ENCODE results near the gene PCDHB12. TPM values are rescaled to one million over a fixed set of nuclear protein-coding genes. Genes with fewer than 3 reads are reported as not detected.
"Not testable (repeated sequence)": the region's sequence is repeated elsewhere in the genome, so short reads cannot be mapped to it uniquely, and the experiment has no call there.

PCDHB12 gene
- total RNA-seq, result 3.5 TPM

- no peak for DNase-seq (ENCODE audit: low spot score)
Measured at GRCh38 chr5:141208478-141208877, at the start of gene PCDHB12. PCDHB12 (plus strand) TSS chr5:141208719; CDS start chr5:141208908, 189 bp downstream.

GRCh38 chr5:141172381-141173204 lies 35.9 kb upstream of the PCDHB12 start, which contains the start of gene PCDHB7:
PCDHB7 (plus strand) TSS chr5:141172644; CDS start chr5:141172836, 192 bp downstream.
- no peak for DNase-seq (ENCODE audit: low spot score)

GRCh38 chr5:141174291-141175104 lies 34.0 kb upstream of the PCDHB12 start:
- not testable (repeated sequence) for DNase-seq (ENCODE audit: low spot score)

GRCh38 chr5:141175933-141176332 lies 32.6 kb upstream of the PCDHB12 start:
- DNase-seq (ENCODE audit: low spot score), result no peak

GRCh38 chr5:141177577-141178191 lies 30.8 kb upstream of the PCDHB12 start, which contains the start of gene PCDHB8:
PCDHB8 (plus strand) TSS chr5:141177790; CDS start chr5:141178035, 245 bp downstream.
- not testable (repeated sequence) for DNase-seq (ENCODE audit: low spot score)

- DNase-seq (ENCODE audit: low spot score), result not testable (repeated sequence)
Measured at GRCh38 chr5:141179371-141179770, 29.1 kb upstream of the PCDHB12 start.

- not testable (repeated sequence) for DNase-seq (ENCODE audit: low spot score)
Measured at GRCh38 chr5:141179876-141180275, 28.6 kb upstream of the PCDHB12 start.

GRCh38 chr5:141180313-141180712 lies 28.2 kb upstream of the PCDHB12 start:
- no peak for DNase-seq (ENCODE audit: low spot score)

GRCh38 chr5:141182248-141182647 lies 26.3 kb upstream of the PCDHB12 start, which contains the start of gene PCDHB16:
PCDHB16 (plus strand) TSS chr5:141182387; CDS start chr5:141182560, 173 bp downstream.
- no peak for DNase-seq (ENCODE audit: low spot score)

- not testable (repeated sequence) for DNase-seq (ENCODE audit: low spot score)
Measured at GRCh38 chr5:141184117-141184855, 24.2 kb upstream of the PCDHB12 start.

GRCh38 chr5:141186897-141187512 lies 21.5 kb upstream of the PCDHB12 start, which contains the start of gene PCDHB9:
PCDHB9 (plus strand) TSS chr5:141187161; CDS start chr5:141187319, 158 bp downstream.
- DNase-seq (ENCODE audit: low spot score), result no peak

- not testable (repeated sequence) for DNase-seq (ENCODE audit: low spot score)
Measured at GRCh38 chr5:141188682-141189081, 19.8 kb upstream of the PCDHB12 start.

- not testable (repeated sequence) for DNase-seq (ENCODE audit: low spot score)
Measured at GRCh38 chr5:141189131-141189530, 19.4 kb upstream of the PCDHB12 start.

GRCh38 chr5:141192110-141192725 lies 16.3 kb upstream of the PCDHB12 start, which contains the start of gene PCDHB10:
PCDHB10 (plus strand) TSS chr5:141192353; CDS start chr5:141192553, 200 bp downstream.
- DNase-seq (ENCODE audit: low spot score), result no peak

GRCh38 chr5:141194332-141194731 lies 14.2 kb upstream of the PCDHB12 start:
- DNase-seq (ENCODE audit: low spot score), result not testable (repeated sequence)

- no peak for DNase-seq (ENCODE audit: low spot score)
Measured at GRCh38 chr5:141196363-141196762, 12.2 kb upstream of the PCDHB12 start.

- no peak for DNase-seq (ENCODE audit: low spot score)
Measured at GRCh38 chr5:141199359-141200235, 8.9 kb upstream of the PCDHB12 start, which contains the start of gene PCDHB11. PCDHB11 (plus strand) TSS chr5:141199627; CDS start chr5:141199775, 148 bp downstream.

- DNase-seq (ENCODE audit: low spot score), result not testable (repeated sequence)
Measured at GRCh38 chr5:141201126-141201525, 7.4 kb upstream of the PCDHB12 start.

GRCh38 chr5:141201646-141202045 lies 6.9 kb upstream of the PCDHB12 start:
- not testable (repeated sequence) for DNase-seq (ENCODE audit: low spot score)

All from mucosa of gallbladder (tissue), 1 donor.